ENCODE measurements around the gene UBE2O.

UBE2O gene

GRCh38 chr17:76397184-76397583, 55.8 kb downstream of the UBE2O start:
- TF ChIP-seq ZNF8 (CRISPR knock-in tag; IDR thresholded peaks at IDR 0.05) (no peak), PPARA (CRISPR knock-in tag; IDR thresholded peaks at IDR 0.05; ENCODE audit: borderline replicate concordance) (no peak), ZNF70 (CRISPR knock-in tag; IDR thresholded peaks at IDR 0.05) (no peak), CSDC2 (CRISPR knock-in tag; IDR thresholded peaks at IDR 0.05) (no peak), TOX (CRISPR knock-in tag; IDR thresholded peaks at IDR 0.05; ENCODE audit: borderline replicate concordance) (no peak), TSHZ2 (CRISPR knock-in tag; IDR thresholded peaks at IDR 0.05) (no peak), ZFP3 (CRISPR knock-in tag; IDR thresholded peaks at IDR 0.05) (no peak), ZFP30 (CRISPR knock-in tag; IDR thresholded peaks at IDR 0.05) (no peak), ZC3H10 (CRISPR knock-in tag; IDR thresholded peaks at IDR 0.05) (no peak), BACH2 (CRISPR knock-in tag; IDR thresholded peaks at IDR 0.05; ENCODE audit: borderline replicate concordance) (no peak), ZNF565 (CRISPR knock-in tag; conservative IDR thresholded peaks at IDR 0.05; ENCODE audit: low read depth) (no peak), TCF4 (CRISPR knock-in tag; IDR thresholded peaks at IDR 0.05; ENCODE audit: borderline replicate concordance) (no peak), ESRRG (CRISPR knock-in tag; IDR thresholded peaks at IDR 0.05) (no peak), PATZ1 (CRISPR knock-in tag; IDR thresholded peaks at IDR 0.05; ENCODE audit: borderline replicate concordance) (no peak)
- ATAC-seq = no peak

GRCh38 chr17:76395980-76396379, 57.0 kb downstream of the UBE2O start:
- ATAC-seq = no peak
- TF ChIP-seq CREB5 (CRISPR knock-in tag; IDR thresholded peaks at IDR 0.05; ENCODE audit: low read depth) (no peak), SNAI2 (CRISPR knock-in tag; IDR thresholded peaks at IDR 0.05) (no peak), BACH2 (CRISPR knock-in tag; IDR thresholded peaks at IDR 0.05; ENCODE audit: borderline replicate concordance) (no peak), ISL1 (CRISPR knock-in tag; IDR thresholded peaks at IDR 0.05) (no peak), TOX (CRISPR knock-in tag; IDR thresholded peaks at IDR 0.05; ENCODE audit: borderline replicate concordance) (no peak)

GRCh38 chr17:76394166-76394565, 58.8 kb downstream of the UBE2O start:
- no peak for ATAC-seq
- TF ChIP-seq CSRNP3 (CRISPR knock-in tag; IDR thresholded peaks at IDR 0.05) = no peak
- TF ChIP-seq POU6F1 (CRISPR knock-in tag; IDR thresholded peaks at IDR 0.05; ENCODE audit: borderline replicate concordance, low read depth) = no peak
- TF ChIP-seq ZFP3 (CRISPR knock-in tag; IDR thresholded peaks at IDR 0.05) = no peak

GRCh38 chr17:76391200-76391715, 61.7 kb downstream of the UBE2O start:
- ATAC-seq = no peak
- TF ChIP-seq TOX (CRISPR knock-in tag; IDR thresholded peaks at IDR 0.05; ENCODE audit: borderline replicate concordance) (no peak), SNAI2 (CRISPR knock-in tag; IDR thresholded peaks at IDR 0.05) (no peak)
